ENCODE results near the gene PDZRN4. TPM values are rescaled to one million over a fixed set of nuclear protein-coding genes. Genes with fewer than 3 reads are reported as not detected.

PDZRN4 gene
- total RNA-seq, 4 donors from 2014 or later = 43.9 to 75.2 (median 50.6) TPM

- DNase-seq (ENCODE audit: extremely low spot score) = no peak
- WGBS = 94% methylated on average over 3 of the region's 3 CpGs
- H3K4me3 ChIP-seq = no peak overlapping the region
- TF ChIP-seq POLR2AphosphoS5 (IDR thresholded peaks at IDR 0.05) (no peak), POLR2A (IDR thresholded peaks at IDR 0.05; ENCODE audit: low read depth) (no peak), CTCF (IDR thresholded peaks at IDR 0.05) (no peak), EP300 (IDR thresholded peaks at IDR 0.05) (no peak)
- intact Hi-C loops (cut with DNase I) = no loop called here
- no peak overlapping the region for H3K27ac ChIP-seq (replicated peaks in 1 of 4)
- H3K9me3 ChIP-seq = no peaks in the 10 kb centered on the region
- no peaks in the 10 kb centered on the region for H3K27me3 ChIP-seq
- H3K4me1 ChIP-seq = no peaks in the 10 kb centered on the region
- no peaks in the 10 kb centered on the region for H3K36me3 ChIP-seq
Measured at GRCh38 chr12:41336041-41336549, 148.0 kb downstream of the PDZRN4 start.

GRCh38 chr12:41339784-41340183, 151.7 kb downstream of the PDZRN4 start:
- Histone ChIP-seq H3K27me3 (no peaks in the 10 kb centered on the region), H3K27ac (replicated peaks in 1 of 4) (no peak overlapping the region), H3K36me3 (no peaks in the 10 kb centered on the region), H3K9me3 (no peaks in the 10 kb centered on the region), H3K4me1 (peaks cover 0 to under 1% (median 0%) of the 10 kb centered on the region in 4 donors), H3K4me3 (no peak overlapping the region)
- intact Hi-C loops (cut with DNase I) = no loop called here
- DNase-seq (ENCODE audit: extremely low spot score) = no peak
- TF ChIP-seq POLR2A (IDR thresholded peaks at IDR 0.05; ENCODE audit: low read depth) (no peak), POLR2AphosphoS5 (IDR thresholded peaks at IDR 0.05) (no peak), EP300 (IDR thresholded peaks at IDR 0.05) (no peak), CTCF (IDR thresholded peaks at IDR 0.05) (no peak)

GRCh38 chr12:41344776-41345470, 156.8 kb downstream of the PDZRN4 start:
- Histone ChIP-seq H3K9me3 (no peaks in the 10 kb centered on the region), H3K27ac (replicated peaks in 1 of 4) (no peak overlapping the region), H3K4me3 (no peak overlapping the region), H3K4me1 (peaks cover 0 to 6% (median 2%) of the 10 kb centered on the region in 4 donors), H3K27me3 (no peaks in the 10 kb centered on the region), H3K36me3 (no peaks in the 10 kb centered on the region)
- DNase-seq (ENCODE audit: extremely low spot score) = no peak
- no peak for TF ChIP-seq CTCF (IDR thresholded peaks at IDR 0.05)
- TF ChIP-seq POLR2A (IDR thresholded peaks at IDR 0.05; ENCODE audit: low read depth) = no peak
- TF ChIP-seq POLR2AphosphoS5 (IDR thresholded peaks at IDR 0.05) = no peak
- no peak for TF ChIP-seq EP300 (IDR thresholded peaks at IDR 0.05)
- intact Hi-C loops (cut with DNase I) = no loop called here
- 53% methylated on average over 8 of the region's 8 CpGs for WGBS

- Histone ChIP-seq H3K4me1 (peaks cover 0 to 6% (median 2%) of the 10 kb centered on the region in 4 donors), H3K9me3 (no peaks in the 10 kb centered on the region), H3K36me3 (no peaks in the 10 kb centered on the region), H3K27me3 (no peaks in the 10 kb centered on the region), H3K4me3 (no peak overlapping the region), H3K27ac (replicated peaks in 1 of 4) (no peak overlapping the region)
- TF ChIP-seq POLR2AphosphoS5 (IDR thresholded peaks at IDR 0.05) (no peak), EP300 (IDR thresholded peaks at IDR 0.05) (no peak), POLR2A (IDR thresholded peaks at IDR 0.05; ENCODE audit: low read depth) (no peak), CTCF (IDR thresholded peaks at IDR 0.05) (no peak)
- no peak for DNase-seq (ENCODE audit: extremely low spot score)
- intact Hi-C loops (cut with DNase I) = no loop called here
- WGBS = 77% methylated on average over 1 of the region's 1 CpG
Measured at GRCh38 chr12:41348198-41348597, 160.1 kb downstream of the PDZRN4 start.

GRCh38 chr12:41356181-41356580, 168.1 kb downstream of the PDZRN4 start:
- Histone ChIP-seq H3K4me1 (no peaks in the 10 kb centered on the region), H3K4me3 (no peak overlapping the region), H3K36me3 (no peaks in the 10 kb centered on the region), H3K27me3 (no peaks in the 10 kb centered on the region), H3K27ac (replicated peaks in 1 of 4) (no peak overlapping the region), H3K9me3 (no peaks in the 10 kb centered on the region)
- no peak for TF ChIP-seq POLR2AphosphoS5 (IDR thresholded peaks at IDR 0.05)
- no peak for DNase-seq (ENCODE audit: extremely low spot score)
- intact Hi-C loops (cut with DNase I) = no loop called here

All from esophagus muscularis mucosa (tissue), 4 donors.